Measurements from ENCODE around the gene ITSN1.
A peak's percentile ranks its signal among the peaks of the same experiment; 100 is the strongest.

Gene ITSN1

DNA sequence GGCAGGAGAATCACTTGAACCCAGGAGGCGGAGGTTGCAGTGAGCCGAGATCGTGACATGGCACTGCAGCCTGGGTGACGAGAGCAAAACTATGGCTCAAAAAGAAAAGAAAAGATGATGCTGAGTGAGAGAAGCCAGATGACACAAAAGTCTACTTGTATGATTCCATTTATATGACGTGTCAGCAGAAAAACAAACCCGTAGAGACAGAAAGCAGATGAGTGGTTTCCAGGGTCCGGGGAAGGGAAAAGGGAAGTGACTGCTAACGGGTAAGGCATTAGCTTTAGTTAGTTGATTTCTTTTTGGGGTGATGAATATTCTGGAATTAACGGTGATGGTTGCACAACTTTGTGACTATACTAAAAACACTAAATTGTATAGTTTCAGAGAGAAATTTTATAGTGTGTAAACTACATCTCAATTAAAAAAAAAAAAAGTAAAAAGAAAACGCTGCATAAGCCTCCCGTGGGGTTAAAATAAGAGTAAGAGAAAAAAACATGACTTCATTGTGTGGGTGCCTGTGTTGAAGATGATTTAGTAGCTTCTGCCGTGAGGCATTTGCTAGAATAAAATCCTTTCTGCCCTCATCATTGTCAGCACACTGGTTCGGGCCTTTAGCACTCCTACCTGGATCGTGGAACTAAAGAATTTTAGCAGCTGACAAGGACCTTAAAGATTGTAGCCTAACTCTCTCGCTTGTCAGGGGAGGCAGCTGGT lies 298.0 kb downstream of the ITSN1 start:
- DNase-seq: no peak

DNA sequence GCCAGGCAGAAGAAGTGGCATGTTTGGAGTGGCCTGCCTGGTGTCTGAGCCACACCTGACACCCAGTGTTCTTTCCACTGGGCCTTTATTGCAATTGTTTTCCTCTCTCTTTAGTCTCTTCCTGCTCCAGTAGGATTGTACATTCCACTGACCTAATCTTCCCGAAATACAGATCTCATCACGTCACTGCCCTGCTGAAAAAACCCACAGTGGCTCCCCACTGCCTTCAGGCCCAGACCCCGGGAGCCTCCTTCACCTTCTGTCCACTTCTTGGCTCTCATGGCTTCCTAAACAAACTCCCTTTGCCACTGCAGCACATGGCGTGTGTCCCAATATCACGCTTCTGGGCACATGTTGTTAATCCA lies 298.6 kb downstream of the ITSN1 start:
- no peak for DNase-seq

DNA sequence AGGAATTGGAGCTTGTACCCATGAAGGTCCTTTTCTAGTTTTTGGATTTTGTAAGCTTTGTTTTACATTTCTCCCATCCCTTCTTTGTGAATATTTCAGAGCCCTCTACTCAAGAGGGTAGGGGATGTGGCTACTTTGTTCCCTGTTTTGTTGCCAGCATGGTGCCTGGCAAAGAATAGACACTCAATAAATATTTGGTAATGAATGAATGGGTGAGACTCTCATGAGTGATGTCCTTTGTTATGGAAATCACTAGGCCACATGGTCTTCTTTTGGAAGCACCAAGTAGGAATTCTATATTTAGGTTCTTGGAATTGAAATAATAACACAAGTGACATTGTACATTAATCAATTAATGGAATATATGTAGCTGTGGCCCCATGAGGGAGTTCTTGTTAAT lies 300.1 kb downstream of the ITSN1 start:
- no peak for DNase-seq

DNA sequence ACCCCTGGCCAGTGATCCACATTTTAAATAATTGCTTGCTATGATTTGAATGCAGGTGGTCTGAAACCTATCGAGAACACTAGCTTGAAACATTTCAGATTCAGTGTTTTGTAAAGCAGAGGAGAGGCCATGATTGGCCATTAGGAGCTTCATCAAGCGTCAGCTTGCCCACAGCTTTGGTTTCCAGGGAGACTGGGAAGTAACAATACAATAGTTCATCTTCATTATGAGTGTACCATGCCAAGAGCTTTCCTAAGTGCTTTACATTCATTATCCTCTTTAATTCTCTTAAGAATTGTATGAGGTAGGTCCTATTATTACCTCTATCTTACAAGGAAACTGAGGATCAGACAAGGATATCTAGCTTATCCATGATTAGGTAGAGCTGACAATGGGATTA lies 301.0 kb downstream of the ITSN1 start:
- peak; percentile 21 for DNase-seq

DNA sequence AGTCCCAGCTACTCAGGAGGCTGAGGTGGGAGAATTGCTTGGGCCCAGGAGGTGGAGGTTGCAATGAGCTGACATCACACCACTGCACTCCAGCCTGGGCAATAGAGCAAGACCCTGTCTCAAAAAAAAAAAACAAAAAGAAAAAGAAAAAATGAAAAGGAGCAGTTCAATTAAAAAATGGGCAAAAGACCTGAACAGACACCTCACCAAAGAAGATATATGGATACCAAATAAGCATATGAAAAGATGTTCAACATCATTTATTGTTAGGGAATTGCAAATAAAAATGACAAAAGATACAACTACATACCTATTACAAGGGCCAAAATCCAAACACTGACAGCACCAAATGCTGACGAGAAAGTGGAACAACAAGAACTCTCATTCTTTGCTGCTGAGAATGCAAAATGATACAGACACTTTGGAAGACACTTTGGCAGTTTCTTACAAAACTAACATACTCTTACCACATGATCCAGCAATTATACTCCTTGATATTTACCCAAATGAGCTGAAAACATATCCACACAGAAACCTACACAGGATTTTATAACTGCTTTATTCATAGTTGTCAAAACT lies 302.0 kb downstream of the ITSN1 start:
- DNase-seq: no peak

DNA sequence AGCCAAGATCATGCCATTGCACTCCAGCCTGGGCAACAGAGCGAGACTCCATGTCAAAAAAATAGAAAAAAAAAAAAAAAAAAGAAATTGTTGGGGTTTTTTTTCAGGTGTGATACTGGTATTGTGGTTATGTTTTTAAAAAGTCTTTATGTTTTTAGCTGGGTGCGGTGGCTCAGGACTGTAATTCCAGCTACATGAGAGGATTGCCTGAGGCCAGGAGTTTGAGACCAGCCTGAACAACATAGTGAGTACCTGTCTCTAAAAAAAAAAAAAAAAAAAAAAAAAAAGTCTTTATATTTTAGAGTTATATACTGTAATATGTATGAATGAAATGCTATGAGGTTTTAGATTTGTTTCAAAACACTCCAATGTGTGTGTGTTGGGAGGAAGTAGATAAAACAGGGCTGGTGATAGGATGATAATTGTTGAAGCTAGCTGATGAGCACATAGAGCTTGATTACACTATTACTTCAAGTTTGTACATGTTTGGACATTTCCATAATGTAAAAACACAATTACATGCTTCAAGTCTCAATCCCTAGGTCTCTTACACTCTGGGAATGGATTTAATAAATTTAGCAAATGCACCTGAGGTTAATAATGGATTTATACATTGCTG lies 303.5 kb downstream of the ITSN1 start:
- peak; percentile 23 for DNase-seq

DNA sequence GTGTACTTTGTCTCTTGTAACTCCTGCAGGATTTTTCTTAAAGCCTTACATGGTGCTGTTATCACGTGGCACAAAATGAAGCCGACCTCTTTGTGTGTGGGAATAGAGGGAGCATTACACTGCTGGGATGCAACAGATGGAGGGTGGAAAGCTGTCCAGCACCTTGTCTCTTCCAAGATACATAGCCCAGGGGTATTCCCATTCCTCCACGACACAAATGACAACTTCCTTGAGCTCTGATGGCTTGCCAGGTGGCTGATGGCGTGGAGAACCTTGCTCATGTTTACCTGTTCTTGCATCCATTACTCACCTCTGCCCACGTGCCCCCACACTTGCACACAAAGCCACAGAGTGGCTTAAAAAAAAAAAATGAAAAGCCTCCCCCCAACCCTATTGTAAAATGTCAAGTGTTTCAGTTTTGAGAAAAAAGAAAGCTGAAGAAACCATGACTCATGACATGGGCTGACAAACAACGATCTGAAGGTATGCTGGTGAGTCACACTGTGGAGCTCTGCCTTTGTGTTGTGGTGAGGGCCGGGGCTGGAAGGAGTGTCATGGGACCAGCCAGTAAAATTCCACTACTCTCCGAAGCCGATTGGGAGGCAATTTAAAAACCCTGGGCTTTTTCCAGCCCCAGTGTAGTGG lies 305.3 kb downstream of the ITSN1 start:
- DNase-seq: peak; percentile 85

DNA sequence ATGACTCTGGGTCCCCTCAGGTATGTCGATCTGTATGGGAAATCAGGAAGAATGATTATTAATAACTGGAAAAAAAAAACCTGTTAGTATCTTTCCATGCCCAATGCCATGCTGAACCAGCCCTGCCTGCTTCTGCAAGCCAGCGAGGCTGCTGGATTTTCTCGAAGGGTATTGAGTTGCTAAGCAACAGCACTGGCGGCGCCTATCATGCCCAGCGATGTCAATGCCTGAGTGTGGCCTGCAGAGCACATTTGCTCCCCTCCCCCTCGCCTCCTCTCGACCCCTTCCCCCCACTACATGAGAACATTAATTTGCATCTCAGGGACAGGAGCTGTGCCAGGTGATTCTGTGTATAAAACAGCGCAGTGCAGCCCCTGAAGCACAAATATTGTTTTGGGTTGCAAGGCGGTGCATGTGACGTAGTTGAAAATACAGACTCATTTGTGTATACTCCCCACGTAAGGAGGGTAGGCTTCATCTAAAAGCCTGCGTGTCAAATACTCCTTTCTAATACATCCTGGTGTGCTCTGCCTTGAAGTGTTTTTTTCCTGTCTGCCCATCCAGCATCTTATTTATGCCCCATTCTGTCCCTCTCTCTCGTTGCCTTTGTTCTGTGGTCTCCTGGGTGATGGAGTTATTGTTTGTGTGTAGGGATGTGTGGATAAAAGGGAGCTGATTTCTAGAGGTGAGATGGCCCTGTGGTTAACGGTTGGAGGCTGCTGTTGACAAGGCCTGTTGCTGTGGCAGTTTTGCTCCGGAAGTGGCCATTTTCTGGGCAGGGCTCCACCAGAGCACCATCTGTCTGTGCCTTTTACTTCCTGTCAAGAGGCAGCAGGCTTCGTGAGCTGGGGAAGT lies 306.0 kb downstream of the ITSN1 start:
- DNase-seq: peak; percentile 84

DNA sequence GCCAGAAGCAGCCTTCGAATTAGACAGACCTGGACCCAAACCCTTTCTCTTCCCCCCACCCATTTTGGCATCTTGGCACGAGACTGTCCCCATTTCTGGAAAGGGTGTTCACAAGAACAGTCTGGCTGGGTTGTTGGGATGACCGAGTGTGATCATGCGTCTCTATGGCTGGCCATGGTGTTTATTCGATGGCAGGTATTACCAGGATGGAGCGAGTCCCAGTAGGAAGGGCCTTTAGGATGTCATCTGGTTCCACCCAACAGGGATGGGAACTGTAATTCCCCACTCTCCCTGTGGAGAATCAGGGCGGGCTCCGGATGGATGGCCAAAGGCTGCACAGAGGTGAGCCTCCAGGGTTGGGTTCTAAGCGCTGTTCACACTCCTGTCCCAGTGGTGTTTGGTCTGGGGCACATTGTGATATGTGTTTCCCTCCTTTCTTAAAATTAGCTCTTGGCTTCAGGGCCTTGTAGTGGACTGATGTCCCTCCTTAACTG lies 306.7 kb downstream of the ITSN1 start:
- peak; percentile 50 for DNase-seq

All from stimulated activated CD8-positive, alpha-beta memory T cell treated with anti-CD3 and anti-CD28 coated beads, Interleukin-4, amount 100 ng/mL, for 48 hours (primary cell).